WTC11 (cell line): ENCODE results near the gene GNAL. TPM values are rescaled to one million over a fixed set of nuclear protein-coding genes. Genes with fewer than 3 reads are reported as not detected.

Experiments used
- ATAC-seq: fragments of 200-7000 bp; cut with Tn5 transposase; 2 replicates; pipeline ENCODE4 v1.10.0; 2021; ENCODE audit warnings: mild to moderate bottlenecking, moderate library complexity
- CTCF ChIA-PET: fragments of 300-600 bp; sonication (Branson Sonifier 250); formaldehyde crosslinking; loops from one replicate; lab custom pipeline; 2021; ENCODE audit warnings: antibody characterized with exemption; lab: Charles Lee
- POLR2A ChIA-PET: fragments of 350-600 bp; sonication (Branson Sonifier 250); formaldehyde crosslinking; loops from one replicate; lab custom pipeline; 2021; ENCODE audit warnings: antibody characterized with exemption; lab: Charles Lee
- DNase-seq: peaks from one replicate; pipeline ENCODE4 v3.0.0; 2021; ENCODE audit warnings: low spot score
- H3K27ac Mint-ChIP-seq: 2 replicates; pipeline ENCODE4 v1.8.0; 2021; ENCODE audit warnings: mixed read lengths
- H3K27me3 Mint-ChIP-seq: 2 replicates; pipeline ENCODE4 v1.8.0; 2021; ENCODE audit warnings: low read depth, mild to moderate bottlenecking, moderate library complexity, mixed read lengths
- H3K36me3 Mint-ChIP-seq: 2 replicates; pipeline ENCODE4 v1.8.0; 2021; ENCODE audit warnings: mixed read lengths
- H3K4me1 Mint-ChIP-seq: 2 replicates; pipeline ENCODE4 v1.8.0; 2022; ENCODE audit warnings: mixed read lengths
- H3K4me3 Mint-ChIP-seq: 2 replicates; pipeline ENCODE4 v1.8.0; 2021; ENCODE audit warnings: mild to moderate bottlenecking, moderate library complexity, mixed read lengths
- H3K9me3 Mint-ChIP-seq: 2 replicates; pipeline ENCODE4 v1.8.0; 2021; ENCODE audit warnings: mixed read lengths
- CDX4 ChIP-seq: fragments of 250-450 bp; sonication (Bioruptor Pico); IDR thresholded peaks from 2 replicates; pipeline ENCODE4 v1.9.0; 2021; ENCODE audit warnings: moderate library complexity, mild to moderate bottlenecking, inconsistent platforms, borderline replicate concordance
- CTCF ChIP-seq: fragments of 200-600 bp; IDR thresholded peaks from 2 replicates; pipeline ENCODE4 v1.8.0; 2022; ENCODE audit warnings: antibody characterized with exemption
- E2F5 ChIP-seq: sonication (generic); formaldehyde crosslinking; IDR thresholded peaks from 2 replicates; pipeline ENCODE4 v1.8.1; 2022; ENCODE audit warnings: mild to moderate bottlenecking, moderate library complexity, missing genetic modification reagents
- ELF4 ChIP-seq: sonication (generic); formaldehyde crosslinking; IDR thresholded peaks from 2 replicates; pipeline ENCODE4 v1.8.1; 2022; ENCODE audit warnings: low read depth, mild to moderate bottlenecking, moderate library complexity, missing genetic modification reagents
- FOXK1 ChIP-seq: sonication (generic); formaldehyde crosslinking; IDR thresholded peaks from 2 replicates; pipeline ENCODE4 v1.8.0; 2022; ENCODE audit warnings: mild to moderate bottlenecking, moderate library complexity, missing genetic modification reagents
- FOXP1 ChIP-seq: sonication (generic); formaldehyde crosslinking; IDR thresholded peaks from 2 replicates; pipeline ENCODE4 v1.8.0; 2022; ENCODE audit warnings: missing genetic modification reagents, mild to moderate bottlenecking, moderate library complexity, borderline replicate concordance
- HMGA2 ChIP-seq: fragments of 250-450 bp; sonication (Bioruptor Pico); IDR thresholded peaks from 2 replicates; pipeline ENCODE4 v1.4.0; 2021; ENCODE audit warnings: mild to moderate bottlenecking, moderate library complexity
- MXD4 ChIP-seq: fragments of 250-450 bp; sonication (Bioruptor Pico); IDR thresholded peaks from 2 replicates; pipeline ENCODE4 v1.8.0; 2021; ENCODE audit warnings: mild to moderate bottlenecking, moderate library complexity, borderline replicate concordance
- NFE2L1 ChIP-seq: sonication (generic); formaldehyde crosslinking; IDR thresholded peaks from 2 replicates; pipeline ENCODE4 v1.8.1; 2023; ENCODE audit warnings: missing genetic modification reagents
- NR3C1 ChIP-seq: sonication (generic); formaldehyde crosslinking; conservative IDR thresholded peaks from 2 replicates; pipeline ENCODE4 v1.8.1; 2023; ENCODE audit warnings: low read depth, mild to moderate bottlenecking, missing genetic modification reagents
- OVOL2 ChIP-seq: fragments of 250-450 bp; sonication (Bioruptor Pico); IDR thresholded peaks from 2 replicates; pipeline ENCODE4 v1.9.0; 2021; ENCODE audit warnings: mild to moderate bottlenecking, borderline replicate concordance
- PRDM15 ChIP-seq: sonication (generic); formaldehyde crosslinking; IDR thresholded peaks from 2 replicates; pipeline ENCODE4 v1.8.0; 2022; ENCODE audit warnings: missing genetic modification reagents
- PREB ChIP-seq: sonication (generic); formaldehyde crosslinking; IDR thresholded peaks from 2 replicates; pipeline ENCODE4 v1.8.1; 2022; ENCODE audit warnings: mild to moderate bottlenecking, missing genetic modification reagents, moderate library complexity, borderline replicate concordance
- RELA ChIP-seq: sonication (generic); formaldehyde crosslinking; IDR thresholded peaks from 2 replicates; pipeline ENCODE4 v1.8.1; 2022; ENCODE audit warnings: missing genetic modification reagents, mild to moderate bottlenecking, borderline replicate concordance
- RORB ChIP-seq: fragments of 250-450 bp; sonication (Bioruptor Pico); IDR thresholded peaks from 2 replicates; pipeline ENCODE4 v1.9.0; 2021; ENCODE audit warnings: mild to moderate bottlenecking
- SMAD3 ChIP-seq: sonication (generic); formaldehyde crosslinking; IDR thresholded peaks from 2 replicates; pipeline ENCODE4 v1.8.0; 2022; ENCODE audit warnings: missing genetic modification reagents, mild to moderate bottlenecking, borderline replicate concordance
- SOX15 ChIP-seq: fragments of 250-450 bp; sonication (Bioruptor Pico); IDR thresholded peaks from 2 replicates; pipeline ENCODE4 v1.9.0; 2021; ENCODE audit warnings: mild to moderate bottlenecking
- TP53 ChIP-seq: sonication (generic); formaldehyde crosslinking; IDR thresholded peaks from 2 replicates; pipeline ENCODE4 v1.8.1; 2023; ENCODE audit warnings: mild to moderate bottlenecking, missing genetic modification reagents
- USF2 ChIP-seq: sonication (generic); formaldehyde crosslinking; IDR thresholded peaks from 2 replicates; pipeline ENCODE4 v1.8.1; 2023; ENCODE audit warnings: mild to moderate bottlenecking, missing genetic modification reagents, moderate library complexity
- ZNF263 ChIP-seq: sonication (generic); formaldehyde crosslinking; IDR thresholded peaks from 2 replicates; pipeline ENCODE4 v1.8.1; 2022; ENCODE audit warnings: low read depth, mild to moderate bottlenecking, moderate library complexity, missing genetic modification reagents
- ZNF512 ChIP-seq: sonication (generic); formaldehyde crosslinking; IDR thresholded peaks from 2 replicates; pipeline ENCODE4 v1.8.1; 2022; ENCODE audit warnings: missing genetic modification reagents, borderline replicate concordance
- total RNA-seq: library from RNA; stranded (reverse); gene quantifications from 3 replicates; pipeline ENCODE4 v1.2.3, GENCODE V29; 2021

GNAL gene
- total RNA-seq, 1 experiment from 2014 or later = 22.3 TPM

GRCh38 chr18:11857177-11857887 is 168.3 kb downstream of the GNAL start:
- no peaks in the 10 kb centered on the region for H3K27me3 Mint-ChIP-seq
- TF ChIP-seq NR3C1 (CRISPR knock-in tag) (no peak), NFE2L1 (CRISPR knock-in tag) (peak; percentile 87), OVOL2 (CRISPR knock-in tag) (no peak), RORB (no peak), ZNF512 (CRISPR knock-in tag) (no peak), CTCF (no peak), FOXP1 (CRISPR knock-in tag) (no peak), USF2 (CRISPR knock-in tag) (peak; percentile 49; the same call in 1 of the 2 replicates), PREB (no peak), RELA (CRISPR knock-in tag) (no peak), E2F5 (CRISPR knock-in tag) (no peak), PRDM15 (CRISPR knock-in tag) (no peak)
- TF ChIP-seq, all 79 proteins: peak for 2
- Mint-ChIP-seq H3K4me3 (no peak overlapping the region), H3K9me3 (no peaks in the 10 kb centered on the region), H3K27ac (peak overlapping the region; percentile 95), H3K4me1 (peaks cover 50% of the 10 kb centered on the region), H3K36me3 (no peaks in the 10 kb centered on the region)
- no peak for DNase-seq
- ChIA-PET POLR2A (no interaction called here), CTCF (no interaction called here)
- peak; percentile 65 for ATAC-seq

- ATAC-seq (no peak), DNase-seq (no peak)
- ChIA-PET CTCF (interaction anchor here (1.3 kb wide), 1 partner anchor 136 kb away, joined by 3 read pairs; no protein-coding TSS in a partner anchor), POLR2A (no interaction called here)
- no peaks in the 10 kb centered on the region for H3K27me3 Mint-ChIP-seq
- H3K4me1 Mint-ChIP-seq = peaks cover 38% of the 10 kb centered on the region
- no peaks in the 10 kb centered on the region for H3K36me3 Mint-ChIP-seq
- no peak overlapping the region for H3K4me3 Mint-ChIP-seq
- H3K9me3 Mint-ChIP-seq = no peaks in the 10 kb centered on the region
- H3K27ac Mint-ChIP-seq = peak overlapping the region; percentile 52
- TF ChIP-seq TP53 (no peak), SMAD3 (CRISPR knock-in tag) (no peak), E2F5 (CRISPR knock-in tag) (no peak), FOXK1 (CRISPR knock-in tag) (no peak), MXD4 (CRISPR knock-in tag) (no peak), ZNF263 (CRISPR knock-in tag) (no peak), SOX15 (no peak), HMGA2 (no peak), CDX4 (CRISPR knock-in tag) (no peak), ELF4 (no peak)
Measured at GRCh38 chr18:11859282-11859830, 170.3 kb downstream of the GNAL start.
